ENCODE measurements around the gene ZDHHC13.

ZDHHC13 gene

DNA sequence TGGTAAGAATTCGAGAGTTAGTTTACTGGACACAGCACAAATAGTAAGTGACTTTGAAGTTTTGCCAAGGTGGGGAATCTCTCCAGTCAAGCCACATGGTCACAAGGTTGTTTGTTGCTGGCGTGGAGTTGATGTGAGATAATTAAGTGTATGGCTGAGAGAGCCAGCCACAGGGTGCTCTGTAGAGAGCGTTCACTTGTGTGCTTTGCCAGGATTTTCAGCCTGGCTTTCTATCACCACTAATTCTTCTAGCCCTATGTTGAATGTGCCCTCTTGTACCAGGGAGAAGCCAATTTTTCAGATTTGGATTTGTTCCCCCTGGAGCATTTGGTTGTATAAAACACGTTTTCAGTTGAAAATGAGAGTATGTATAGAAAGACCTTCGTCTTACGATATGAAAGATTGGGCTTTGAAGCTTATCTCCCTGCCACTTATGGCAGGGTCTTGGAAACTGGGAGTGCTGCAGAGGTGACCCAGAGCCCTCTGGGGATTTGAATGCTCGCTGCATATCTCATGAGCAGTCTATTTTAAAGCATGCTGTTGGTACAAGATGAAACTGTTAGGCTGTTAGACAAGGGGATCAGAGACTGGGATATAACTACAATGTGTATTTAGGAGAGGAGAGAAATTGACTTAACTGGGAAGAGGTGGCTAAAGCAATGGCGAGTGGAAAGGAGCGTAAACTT lies 56.2 kb downstream of the ZDHHC13 start:
- no peak for DNase-seq (ENCODE audit: low spot score)

DNA sequence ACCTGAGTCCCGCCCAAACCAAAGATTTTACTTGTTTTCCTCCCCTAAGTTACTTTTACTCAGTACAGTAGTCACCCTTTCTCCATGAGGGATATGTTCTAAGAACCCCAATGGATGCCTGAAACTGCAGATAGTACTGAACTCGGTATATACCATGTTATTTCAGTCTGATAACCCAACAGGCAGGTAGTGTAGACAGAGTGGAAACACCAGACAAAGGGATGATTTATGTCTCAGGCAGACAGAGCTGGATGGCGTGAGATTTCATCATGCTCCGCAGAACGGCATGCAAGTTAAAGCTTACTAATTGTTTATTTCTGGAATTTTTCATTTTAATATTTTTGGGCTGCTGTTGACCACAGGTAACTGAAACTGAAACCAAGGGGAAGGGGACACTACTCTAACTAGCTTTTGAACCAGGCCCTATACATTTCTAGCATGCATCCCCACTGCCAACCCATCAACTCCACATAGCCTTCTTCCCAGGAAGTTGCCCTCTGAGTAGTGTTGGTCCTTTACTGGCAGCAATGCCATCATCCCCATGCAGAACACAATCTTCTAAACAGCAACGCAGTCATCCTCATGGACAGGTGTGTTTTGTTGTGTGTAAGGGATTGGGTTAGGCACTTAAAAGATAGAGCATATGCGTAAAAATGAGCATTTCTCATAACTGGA lies 57.1 kb downstream of the ZDHHC13 start:
- DNase-seq (ENCODE audit: low spot score): no peak

DNA sequence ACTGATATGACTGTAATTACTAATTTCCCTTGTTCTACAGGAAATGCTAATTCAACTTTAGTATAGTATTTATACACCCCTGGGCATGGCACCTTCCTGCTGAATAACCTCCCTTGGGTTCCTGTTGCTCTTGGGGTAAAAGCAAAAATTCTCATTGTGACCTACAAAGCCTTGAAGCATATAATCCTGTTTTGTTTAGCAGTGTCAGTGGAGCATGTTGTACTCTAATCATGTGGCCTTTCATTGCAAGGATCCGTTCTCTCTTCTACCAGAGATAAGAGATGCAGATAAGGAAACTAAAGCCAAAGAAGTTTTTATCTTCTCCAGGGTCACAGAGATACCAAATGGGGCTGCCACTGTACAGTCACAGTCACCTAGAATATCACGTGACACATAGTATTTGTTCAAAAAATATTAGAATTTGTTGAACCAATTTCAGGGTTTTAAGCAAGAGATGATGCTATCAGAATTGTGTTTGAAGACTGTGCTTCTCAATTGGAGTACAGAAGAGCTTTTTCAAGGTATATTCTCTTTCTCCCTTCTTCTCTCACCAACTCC lies 59.7 kb downstream of the ZDHHC13 start:
- no peak for DNase-seq (ENCODE audit: low spot score)

DNA sequence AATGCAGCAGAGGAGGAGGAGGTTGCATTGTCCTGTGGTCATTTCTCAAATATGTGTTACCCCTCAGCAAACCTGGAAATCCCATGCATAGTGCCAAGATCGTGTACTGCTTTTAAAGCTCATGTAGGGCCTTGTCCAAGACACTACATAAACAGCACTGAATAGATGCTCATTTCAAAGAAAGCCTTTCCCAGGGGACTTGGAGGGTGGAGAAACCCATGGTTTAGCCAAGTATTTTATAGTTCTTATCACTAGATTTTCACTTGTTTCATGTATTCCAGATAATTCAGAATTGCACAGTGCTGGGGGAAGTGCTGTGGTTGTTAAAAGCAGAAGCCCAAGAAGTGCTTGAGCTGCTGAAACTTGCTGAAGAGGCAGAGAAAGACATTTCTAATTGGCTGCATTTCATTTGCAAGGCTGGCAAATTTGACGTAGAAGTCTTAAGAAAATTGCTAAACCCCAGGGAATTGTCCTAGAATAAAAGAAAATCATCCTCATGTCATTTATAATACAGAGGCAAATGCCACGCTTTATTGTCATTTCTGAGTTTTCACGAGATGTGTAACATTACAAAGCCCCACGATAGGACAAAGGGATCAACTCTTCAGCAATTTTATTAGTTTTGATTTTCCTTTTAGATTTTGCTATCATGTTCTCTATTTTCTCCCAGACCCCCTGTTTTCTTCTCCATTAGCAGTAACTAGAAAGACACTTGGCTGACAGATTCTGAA lies 64.7 kb downstream of the ZDHHC13 start:
- no peak for DNase-seq (ENCODE audit: low spot score)

DNA sequence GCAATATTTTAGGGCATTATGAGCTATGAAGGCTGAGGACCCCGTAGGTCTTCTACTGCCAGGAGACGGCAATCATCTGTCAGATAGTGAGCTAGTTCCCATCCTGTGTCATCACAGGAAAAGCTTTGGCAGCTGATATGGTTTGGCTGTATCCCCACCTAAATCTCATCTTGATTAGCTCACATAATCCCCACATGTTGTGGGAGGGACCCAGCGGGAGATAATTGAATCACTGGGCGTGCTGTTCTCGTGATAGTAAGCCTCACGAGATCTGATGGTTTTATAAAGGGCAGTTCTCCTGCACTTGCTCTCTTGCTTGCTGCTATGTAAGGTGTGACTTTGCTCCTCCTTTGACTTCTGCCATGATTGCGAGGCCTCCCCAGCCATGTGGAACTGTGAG lies 66.7 kb downstream of the ZDHHC13 start:
- no peak for DNase-seq (ENCODE audit: low spot score)

DNA sequence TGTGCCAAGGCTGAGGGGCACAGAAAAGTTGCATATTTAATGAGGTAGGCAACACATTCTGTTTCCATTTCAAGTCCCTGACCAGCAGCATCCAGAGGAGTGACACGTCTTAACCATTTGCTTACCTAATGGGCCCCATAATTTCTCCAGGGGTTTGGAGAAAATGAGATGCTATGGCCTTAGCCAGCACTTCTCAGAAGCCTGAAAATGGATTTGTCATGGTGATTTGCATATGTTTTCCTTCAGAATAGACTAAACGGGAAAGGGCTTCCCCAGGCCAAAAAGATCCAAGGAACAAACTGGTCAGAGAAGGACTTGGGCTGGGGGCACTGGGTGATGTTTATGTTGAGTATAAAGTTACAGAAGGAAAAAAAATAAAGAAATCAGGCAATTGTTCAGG lies 68.1 kb downstream of the ZDHHC13 start:
- DNase-seq (ENCODE audit: low spot score): no peak

DNA sequence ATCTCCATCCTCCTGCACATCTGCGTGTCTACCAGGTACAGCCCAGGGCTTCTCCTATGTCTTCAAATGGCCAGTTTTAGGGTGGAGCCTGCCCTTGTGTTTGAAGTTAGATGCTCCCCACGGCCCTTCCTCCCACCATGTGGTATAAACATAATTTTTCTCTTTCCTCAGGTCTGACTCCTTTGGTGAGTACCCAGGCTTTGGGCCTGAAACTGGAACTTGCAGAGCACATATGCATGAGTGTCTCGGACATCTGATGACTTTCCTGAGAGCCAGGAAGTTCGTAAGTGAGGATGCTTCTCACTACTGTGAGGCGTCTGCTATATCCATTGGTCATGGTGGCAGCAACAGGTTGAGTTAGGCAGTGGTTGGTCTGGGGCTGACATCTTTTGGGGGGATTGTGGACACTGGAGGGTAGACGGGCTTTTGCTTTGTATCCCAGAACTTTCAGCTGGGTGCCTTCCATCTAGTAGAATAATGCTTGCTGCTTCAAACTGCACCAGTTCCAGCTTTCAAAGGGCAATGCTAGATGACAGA lies 68.6 kb downstream of the ZDHHC13 start:
- no peak for DNase-seq (ENCODE audit: low spot score)

DNA sequence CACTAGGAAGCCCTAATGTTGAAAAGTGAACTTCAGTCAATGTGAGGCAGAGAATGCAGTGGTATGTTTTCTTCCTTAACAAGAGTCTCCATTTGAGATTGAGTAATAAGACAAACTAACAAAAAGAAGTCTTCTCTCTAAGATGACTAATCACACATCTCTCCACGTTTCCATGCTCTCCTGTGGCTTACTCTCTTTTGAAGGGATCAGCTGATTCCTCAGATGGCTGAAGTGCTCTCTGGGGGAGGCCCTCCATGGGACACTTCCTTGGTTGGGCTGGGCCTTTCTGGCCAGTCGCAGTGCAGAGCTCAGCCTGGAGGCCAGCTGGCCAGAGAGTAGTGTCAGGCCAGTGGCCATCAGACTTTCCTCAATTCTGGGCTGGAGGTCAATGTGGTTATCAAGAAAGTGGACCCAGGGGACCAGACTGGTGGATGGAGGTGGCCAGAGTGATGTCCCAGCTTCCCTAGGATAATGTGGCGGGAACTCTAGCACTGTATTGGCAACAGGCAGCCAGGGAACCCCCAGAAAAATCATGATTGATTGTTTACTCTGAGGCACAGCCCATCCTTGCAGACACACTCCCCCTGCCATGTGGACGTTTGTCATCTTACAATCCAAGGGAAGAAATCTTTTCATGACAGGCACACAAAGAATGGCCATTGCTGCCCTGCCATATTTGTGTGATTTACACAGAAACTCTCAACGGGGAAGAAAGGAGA lies 70.3 kb downstream of the ZDHHC13 start:
- no peak for DNase-seq (ENCODE audit: low spot score)

DNA sequence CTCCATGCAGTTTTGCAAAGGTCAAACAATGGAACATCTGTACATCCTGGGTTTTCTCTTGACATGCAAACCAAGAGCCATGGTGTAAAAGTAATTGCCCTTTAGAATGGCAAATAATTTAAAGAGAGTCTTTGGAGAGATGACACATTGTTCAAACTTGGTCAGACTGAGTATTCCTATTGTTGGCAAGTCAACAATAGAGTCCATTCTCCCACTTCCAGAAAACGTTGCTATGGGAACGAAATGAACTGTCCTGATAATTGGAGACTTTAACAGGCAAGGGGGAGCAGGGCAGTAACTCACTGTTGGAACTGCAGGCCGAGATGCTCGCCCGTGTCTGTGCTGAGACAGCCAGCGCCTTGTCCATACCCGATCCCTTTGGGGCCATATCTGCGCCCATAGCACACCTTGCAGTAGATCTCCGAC lies 70.9 kb downstream of the ZDHHC13 start:
- no peak for DNase-seq (ENCODE audit: low spot score)

DNA sequence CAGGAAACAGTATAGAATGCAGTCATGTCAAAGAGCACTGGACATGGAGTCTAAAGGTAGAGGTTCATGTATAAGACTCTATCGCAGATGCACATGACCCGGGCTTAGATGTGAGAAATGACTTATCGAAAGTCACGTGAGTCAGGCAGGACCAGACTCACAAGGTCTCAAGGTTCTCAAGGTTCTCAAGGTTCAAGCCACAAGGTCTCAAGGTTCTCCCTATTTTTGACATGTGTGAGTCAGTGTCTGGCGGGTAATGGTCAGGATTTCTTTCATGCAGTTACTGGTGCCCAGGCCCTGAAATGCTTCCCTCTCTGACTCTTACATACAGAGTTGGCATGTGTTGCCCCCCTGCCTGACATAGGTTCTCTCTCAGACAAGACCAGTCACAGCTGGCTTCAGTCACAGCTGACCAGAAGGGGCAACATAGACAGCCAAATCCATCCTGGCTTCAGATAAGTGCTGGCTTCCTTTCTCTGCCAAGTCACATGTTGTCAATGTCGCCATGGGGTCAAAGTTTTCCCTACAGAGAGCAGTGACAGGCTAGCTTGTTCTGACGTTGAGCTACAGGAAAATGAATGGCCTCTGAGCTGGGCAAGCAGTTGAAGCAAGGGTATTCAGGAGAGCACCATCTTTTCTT lies 74.7 kb downstream of the ZDHHC13 start:
- DNase-seq (ENCODE audit: low spot score): no peak

DNA sequence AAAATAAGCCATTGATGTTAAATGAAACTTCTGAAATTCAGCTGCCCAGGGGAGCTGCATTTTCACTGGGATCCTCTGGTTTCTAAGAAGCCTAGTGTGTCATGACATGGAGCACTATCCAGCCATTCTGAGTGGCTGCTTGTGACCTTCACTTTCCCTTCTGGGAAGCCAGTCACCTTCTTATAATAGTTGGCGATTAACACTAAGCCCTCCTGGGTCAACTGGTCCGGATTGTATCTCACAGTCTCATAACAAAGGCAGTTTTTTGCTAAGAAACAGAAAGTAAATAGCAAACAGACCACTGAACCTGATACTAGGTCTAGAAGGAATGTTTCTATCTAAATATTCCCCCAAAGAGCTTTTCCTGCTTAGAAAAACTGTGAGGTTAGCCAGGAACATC lies 76.9 kb downstream of the ZDHHC13 start:
- no peak for DNase-seq (ENCODE audit: low spot score)

DNA sequence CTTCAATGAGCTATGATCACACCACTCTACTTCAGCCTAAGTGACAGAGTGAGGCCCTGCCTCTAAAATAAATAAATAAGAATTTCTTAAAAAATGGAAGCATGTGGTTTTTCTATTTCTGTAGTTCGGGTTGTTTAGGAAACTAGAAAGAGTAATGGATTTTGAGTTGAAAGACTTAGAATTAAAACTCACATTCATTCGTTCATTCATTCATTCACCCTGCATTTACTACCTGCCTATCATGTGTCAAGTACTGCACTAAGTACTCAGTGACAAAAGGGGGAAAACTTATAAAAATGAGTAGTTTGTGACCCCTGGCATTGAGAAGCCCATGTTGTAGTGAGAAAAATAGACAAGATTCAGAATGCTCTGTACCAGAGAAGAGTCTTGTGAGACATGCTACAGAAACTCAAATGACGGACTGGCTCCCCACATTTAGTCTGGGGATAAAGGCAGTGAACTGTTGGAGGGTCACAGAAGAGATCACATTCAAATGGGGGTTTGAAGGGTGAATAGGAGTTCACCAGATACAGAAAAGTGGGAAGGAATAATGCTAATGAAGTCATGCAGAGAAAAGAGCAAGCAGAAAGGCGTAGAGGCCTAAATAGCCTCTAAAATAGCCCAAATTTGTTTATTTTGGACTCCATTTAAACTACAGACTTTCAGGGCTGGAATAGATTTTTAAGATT lies 77.8 kb downstream of the ZDHHC13 start:
- DNase-seq (ENCODE audit: low spot score): no peak

DNA sequence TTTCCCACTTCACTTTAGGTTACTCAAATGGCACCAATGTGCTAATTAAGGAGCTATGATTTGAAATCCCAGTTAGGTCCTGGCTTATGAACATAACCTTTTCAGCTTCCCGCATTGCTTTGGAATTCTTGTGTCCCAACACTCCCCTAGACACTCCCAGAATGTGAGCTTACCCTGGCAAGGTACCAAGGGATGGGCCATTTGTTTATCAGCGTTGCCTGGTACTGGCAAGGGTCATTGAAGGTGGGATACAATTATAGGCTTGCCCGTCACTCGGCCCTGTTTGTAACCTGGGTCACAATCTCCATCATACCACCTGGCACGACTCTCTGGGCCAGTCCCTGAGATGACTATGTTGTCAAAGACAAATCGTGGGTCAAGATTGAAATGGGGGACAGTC lies 79.5 kb downstream of the ZDHHC13 start:
- DNase-seq (ENCODE audit: low spot score): no peak

DNA sequence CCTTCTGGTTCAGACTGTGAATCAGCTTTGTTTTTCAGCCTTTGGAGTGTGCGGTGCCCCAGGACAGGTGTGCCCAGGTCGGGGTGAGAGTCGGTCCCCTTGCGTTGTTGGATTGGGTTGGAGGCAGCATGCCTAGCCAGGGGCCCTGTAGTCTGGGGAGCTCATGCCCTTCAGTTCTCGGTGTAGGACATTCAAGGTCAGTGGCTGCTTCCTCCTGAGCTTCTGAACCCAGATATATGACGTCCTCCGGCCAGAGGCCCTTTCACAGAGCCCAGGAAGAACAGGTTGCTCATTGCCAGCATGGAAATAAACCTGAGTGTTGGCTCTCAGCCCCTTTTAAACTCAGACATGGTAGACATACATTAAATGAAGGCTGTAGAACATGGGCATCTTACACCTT lies 82.1 kb downstream of the ZDHHC13 start:
- DNase-seq (ENCODE audit: low spot score): no peak

DNA sequence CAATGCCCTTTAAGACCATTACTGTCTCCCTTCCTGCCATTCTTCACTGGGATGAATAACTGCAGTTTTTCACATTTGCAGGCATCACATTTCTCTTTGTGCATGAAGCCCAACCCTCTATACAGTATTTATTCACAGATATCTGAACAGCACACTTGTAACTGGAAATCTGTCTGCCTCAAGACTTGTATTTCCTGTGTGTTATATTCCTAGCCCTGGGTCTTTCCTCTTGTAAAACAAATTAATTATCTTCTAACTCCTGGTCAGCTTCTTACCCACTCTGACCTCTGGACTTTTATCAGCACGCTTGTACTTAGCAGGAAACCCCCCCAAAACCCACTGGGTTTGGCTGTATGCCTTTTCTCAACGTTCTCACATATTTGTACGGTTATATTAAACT lies 82.8 kb downstream of the ZDHHC13 start:
- no peak for DNase-seq (ENCODE audit: low spot score)

DNA sequence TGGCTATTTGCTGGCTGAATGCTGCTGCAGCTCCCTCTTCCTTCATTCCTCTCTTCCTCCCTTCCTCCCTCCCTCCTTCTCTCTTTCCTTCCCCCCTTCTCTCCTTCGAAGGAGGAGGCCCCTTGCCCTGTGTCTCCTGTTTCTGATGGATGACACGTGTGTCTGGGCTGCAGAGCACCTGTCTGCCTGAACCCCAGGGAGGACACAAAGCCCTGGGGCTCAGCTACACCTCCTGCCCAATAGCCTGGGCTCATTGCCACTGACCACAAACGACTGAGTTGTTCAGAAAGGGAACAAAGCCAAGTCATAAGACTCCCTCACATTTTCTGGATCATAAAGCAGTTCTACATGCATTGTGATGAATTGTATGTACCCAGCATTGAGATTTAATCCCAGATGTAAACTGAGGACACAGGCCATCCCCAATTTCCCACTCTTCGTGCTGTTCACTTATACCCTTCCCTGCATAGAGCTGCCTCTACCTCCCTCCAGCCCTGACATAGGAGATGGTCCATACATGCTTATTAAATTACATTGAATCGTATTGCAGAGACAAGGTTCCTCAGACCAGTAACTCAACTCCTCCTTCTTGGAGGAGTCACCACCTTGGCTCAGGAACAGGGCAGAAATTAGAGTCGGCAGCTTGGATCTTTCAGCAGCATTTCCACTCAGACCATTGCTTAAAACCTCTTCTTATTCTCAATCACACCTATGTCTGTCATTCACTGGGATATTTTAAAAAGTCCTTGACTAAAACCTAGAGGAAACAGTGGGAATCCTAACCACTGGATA lies 83.6 kb downstream of the ZDHHC13 start:
- no peak for DNase-seq (ENCODE audit: low spot score)

DNA sequence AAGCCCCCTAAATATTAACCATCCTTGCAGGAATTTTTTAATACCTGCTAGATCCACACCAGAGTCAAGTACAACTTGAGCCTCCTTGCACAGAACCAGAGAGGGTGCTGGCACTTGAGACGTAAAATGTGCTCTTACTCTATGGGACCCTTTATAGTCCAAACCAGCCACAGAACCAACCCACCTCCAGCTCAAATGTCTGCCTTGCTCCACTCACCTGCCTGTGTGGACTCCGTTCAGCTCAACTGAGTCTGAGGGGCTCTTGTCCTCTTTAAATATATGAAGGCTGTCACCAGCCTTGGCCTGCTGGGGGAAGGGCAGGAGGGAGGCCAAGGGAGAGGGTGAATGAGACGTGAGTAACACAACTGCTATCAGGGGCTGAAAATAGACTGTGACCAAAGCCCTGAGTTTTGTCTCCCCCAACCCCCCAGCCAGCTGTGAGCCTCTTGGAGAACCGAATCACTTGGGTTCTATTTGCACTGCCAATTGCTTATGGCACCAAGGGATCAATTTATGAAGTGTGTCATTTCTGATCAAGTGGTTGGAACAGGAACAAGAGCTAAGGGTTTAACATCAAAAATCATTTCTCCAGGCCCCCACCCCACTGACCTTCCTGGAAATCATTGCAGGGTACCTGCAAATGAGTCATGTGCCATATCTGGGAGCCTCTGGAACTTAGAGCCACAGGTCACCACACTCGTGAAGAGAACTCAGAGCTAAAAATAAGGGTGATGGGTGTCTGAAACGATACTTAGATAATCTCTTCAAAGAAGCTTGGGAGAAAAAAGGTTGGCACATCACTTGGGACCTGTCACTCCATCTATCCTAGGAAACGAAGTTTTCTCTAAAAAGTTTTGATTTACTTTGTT lies 85.0 kb downstream of the ZDHHC13 start, which contains the start of gene CSRP3:
TSS of gene CSRP3 (minus strand) at position 247 of the 869 bp plus-strand sequence. CDS start 9,535 bp downstream, outside the sequence.
- no peak for DNase-seq (ENCODE audit: low spot score)

DNA sequence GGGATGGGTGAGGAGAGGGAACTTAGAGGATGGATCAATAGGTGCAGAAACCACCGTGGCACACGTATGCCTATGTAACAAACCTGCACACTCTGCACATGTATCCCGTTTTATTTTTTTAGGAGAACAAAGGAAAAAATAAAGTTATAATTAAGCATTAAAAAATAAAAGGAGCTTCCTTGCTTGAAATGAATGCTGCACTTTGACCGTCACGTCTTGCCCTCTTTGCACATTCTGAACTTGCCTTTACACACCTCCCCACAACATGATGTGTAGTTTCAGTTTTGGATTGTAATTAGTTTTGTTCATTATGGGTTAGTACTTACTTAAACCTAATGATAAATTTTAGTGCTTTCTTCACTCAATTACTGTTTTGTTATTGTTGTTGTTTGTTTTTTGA lies 87.9 kb downstream of the ZDHHC13 start:
- DNase-seq (ENCODE audit: low spot score): no peak

DNA sequence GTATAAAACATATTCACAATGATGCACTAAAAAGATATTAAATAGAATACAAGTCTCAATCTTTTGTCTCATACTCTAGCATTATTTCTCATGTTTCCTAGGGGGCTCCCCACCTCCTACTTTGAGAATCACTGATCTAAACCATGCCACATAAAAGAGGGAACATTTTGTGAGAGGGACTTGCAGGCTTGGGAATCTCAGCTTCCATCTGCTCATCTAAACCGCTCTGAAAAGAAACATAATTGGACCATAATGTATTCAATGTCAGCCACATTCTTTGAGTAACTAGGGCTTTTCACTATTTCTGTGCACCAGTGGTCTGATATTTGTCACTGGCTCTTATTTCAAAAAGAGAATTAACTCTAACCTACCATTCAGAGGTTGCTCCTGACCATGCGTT lies 91.2 kb downstream of the ZDHHC13 start:
- no peak for DNase-seq (ENCODE audit: low spot score)
